ENCODE data around the gene OLFM2. TPM values are rescaled to one million over a fixed set of nuclear protein-coding genes. Genes with fewer than 3 reads are reported as not detected.

The OLFM2 gene
- total RNA-seq, 1 experiment from 2014 or later: 75.6 TPM

DNA sequence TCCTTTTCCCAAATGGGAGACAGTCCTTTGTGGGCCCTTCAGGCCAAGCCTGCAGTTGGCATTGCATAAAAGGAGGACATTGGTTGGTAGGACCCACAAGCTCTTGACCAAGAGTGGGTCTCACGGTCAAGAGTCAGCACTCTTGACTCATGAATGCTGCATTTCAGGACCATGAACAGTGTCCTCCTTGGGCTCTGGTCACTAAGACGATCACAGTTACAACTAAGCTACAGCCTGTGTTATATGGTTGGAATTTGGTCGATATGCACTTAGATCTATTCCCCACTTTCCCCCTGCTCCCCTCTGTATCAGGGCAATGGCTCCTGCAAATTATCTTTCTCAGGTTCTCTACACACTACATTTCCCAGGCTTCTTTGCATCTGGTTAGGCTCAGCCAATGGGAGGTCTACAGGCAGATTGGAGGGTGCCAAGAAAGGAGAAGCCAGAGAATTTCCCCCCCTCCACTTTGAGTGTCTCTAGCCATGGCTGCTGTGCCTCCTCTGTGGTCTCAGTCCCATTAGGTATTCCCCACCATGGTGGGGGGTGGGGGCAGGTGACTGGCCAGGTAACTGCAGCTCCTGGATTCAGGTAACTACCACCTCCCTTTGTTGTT is 3.1 kb upstream of the OLFM2 start:
- H4K8ac ChIP-seq (replicated peaks; ENCODE audit: insufficient read length, low read depth, low read length): no peak overlapping the region
- peaks cover 10% of the 10 kb centered on the region for H3K23me2 ChIP-seq (ENCODE audit: insufficient read length, low read depth, low read length, poor library complexity, severe bottlenecking)
- H3K79me1 ChIP-seq (ENCODE audit: insufficient read depth, low read depth, low read length, poor library complexity, severe bottlenecking): no peaks in the 10 kb centered on the region
- WGBS (ENCODE audit: extremely low coverage, insufficient read length, low lambda C conversion rate): no CpG with 5 or more reads among the region's 3 CpGs
- peaks cover 8 to 13% of the 10 kb centered on the region in 2 experiments for H3K9me3 Mint-ChIP-seq
- no peak overlapping the region for H4K5ac ChIP-seq (ENCODE audit: insufficient read length, low read depth, low read length)
- H3K9ac ChIP-seq (ENCODE audit: extremely low read depth, insufficient read length, low read length): no peak overlapping the region
- H3K4ac ChIP-seq (ENCODE audit: low read depth, low read length): no peak overlapping the region
- no peaks in the 10 kb centered on the region for H3K79me2 ChIP-seq (ENCODE audit: insufficient read depth, low read length)
- H3T11ph ChIP-seq (ENCODE audit: low read length): no peak overlapping the region
- peak; percentile 37 for DNase-seq
- TF ChIP-seq, protein P1, sequence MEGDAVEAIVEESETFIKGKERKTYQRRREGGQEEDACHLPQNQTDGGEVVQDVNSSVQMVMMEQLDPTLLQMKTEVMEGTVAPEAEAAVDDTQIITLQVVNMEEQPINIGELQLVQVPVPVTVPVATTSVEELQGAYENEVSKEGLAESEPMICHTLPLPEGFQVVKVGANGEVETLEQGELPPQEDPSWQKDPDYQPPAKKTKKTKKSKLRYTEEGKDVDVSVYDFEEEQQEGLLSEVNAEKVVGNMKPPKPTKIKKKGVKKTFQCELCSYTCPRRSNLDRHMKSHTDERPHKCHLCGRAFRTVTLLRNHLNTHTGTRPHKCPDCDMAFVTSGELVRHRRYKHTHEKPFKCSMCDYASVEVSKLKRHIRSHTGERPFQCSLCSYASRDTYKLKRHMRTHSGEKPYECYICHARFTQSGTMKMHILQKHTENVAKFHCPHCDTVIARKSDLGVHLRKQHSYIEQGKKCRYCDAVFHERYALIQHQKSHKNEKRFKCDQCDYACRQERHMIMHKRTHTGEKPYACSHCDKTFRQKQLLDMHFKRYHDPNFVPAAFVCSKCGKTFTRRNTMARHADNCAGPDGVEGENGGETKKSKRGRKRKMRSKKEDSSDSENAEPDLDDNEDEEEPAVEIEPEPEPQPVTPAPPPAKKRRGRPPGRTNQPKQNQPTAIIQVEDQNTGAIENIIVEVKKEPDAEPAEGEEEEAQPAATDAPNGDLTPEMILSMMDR (conservative IDR thresholded peaks at IDR 0.05): no peak
- H3K18ac ChIP-seq (ENCODE audit: insufficient read length, low read depth, low read length): no peak overlapping the region
- peaks cover 6% of the 10 kb centered on the region; the same call in 1 of the 2 replicates for H3K4me1 ChIP-seq (ENCODE audit: insufficient read depth, low read length)
- H3K27me3 Mint-ChIP-seq (ENCODE audit: low read depth): peaks cover 38% of the 10 kb centered on the region
- H3K9me3 ChIP-seq (ENCODE audit: control insufficient read depth, low read depth, low read length): no peaks in the 10 kb centered on the region
- no peak overlapping the region for H3K27ac Mint-ChIP-seq
- H2BK20ac ChIP-seq (ENCODE audit: low read depth, low read length, poor library complexity, severe bottlenecking): no peak overlapping the region
- H3K27me3 ChIP-seq (ENCODE audit: insufficient read depth, low read length): no peaks in the 10 kb centered on the region
- H4K20me1 ChIP-seq (ENCODE audit: control insufficient read depth, insufficient read depth, insufficient read length): no peaks in the 10 kb centered on the region
- H2BK5ac ChIP-seq (ENCODE audit: insufficient read length, low read length): no peak overlapping the region
- H2AK5ac ChIP-seq (ENCODE audit: insufficient read length, low read length): no peak overlapping the region
- H2BK120ac ChIP-seq (ENCODE audit: low read depth, low read length, poor library complexity, severe bottlenecking): no peak overlapping the region
- peaks cover 20 to 36% of the 10 kb centered on the region in 2 experiments for H3K4me1 Mint-ChIP-seq
- H3K4me2 ChIP-seq (ENCODE audit: insufficient read depth, insufficient read length, low read length): no peak overlapping the region
- H4K91ac ChIP-seq (ENCODE audit: insufficient read length, low read depth, low read length): no peak overlapping the region
- no peak overlapping the region for H3K27ac ChIP-seq (ENCODE audit: insufficient read length, low read depth, low read length)
- no peak overlapping the region for H3K23ac ChIP-seq (ENCODE audit: insufficient read length, low read depth, low read length)
- H2BK15ac ChIP-seq (ENCODE audit: low read depth, low read length): no peak overlapping the region
- H2AFZ ChIP-seq (ENCODE audit: low read length): no peak overlapping the region
- H3K36me3 Mint-ChIP-seq (ENCODE audit: insufficient read depth in 1 of 3, low read depth in 3 of 3): peaks cover 0 to 5% (median 2%) of the 10 kb centered on the region in 3 experiments; a peak in 3 of 7 replicates
- H3K14ac ChIP-seq (ENCODE audit: insufficient read depth, low read length): no peak overlapping the region
- H3K4me3 Mint-ChIP-seq: no peak overlapping the region; a peak in 1 of 5 replicates
- H3K56ac ChIP-seq (ENCODE audit: insufficient read length, low read depth, low read length): no peak overlapping the region
- no peak overlapping the region for H2BK12ac ChIP-seq (ENCODE audit: insufficient read length, low read depth, low read length)
